Activated CD4-positive, alpha-beta T cell treated with anti-CD3 and anti-CD28 coated beads, Interleukin-2, amount 50 U/mL, for 48 hours (primary cell): ENCODE measurements around the gene CYP19A1.

Experiments used
- DNase-seq, 2 experiments: peaks; one replicate each; pipeline ENCODE4 v3.0.0-alpha.2; 2020

CYP19A1 gene

GRCh38 chr15:51252671-51253070 is 85.7 kb downstream of the CYP19A1 start:
- DNase-seq = no peak

GRCh38 chr15:51251556-51251955 is 86.8 kb downstream of the CYP19A1 start:
- no peak for DNase-seq

- no peak for DNase-seq
Measured at GRCh38 chr15:51250217-51251011, 88.0 kb downstream of the CYP19A1 start.

- DNase-seq = no peak
Measured at GRCh38 chr15:51245628-51246027, 92.8 kb downstream of the CYP19A1 start.

GRCh38 chr15:51244423-51244869 is 94.0 kb downstream of the CYP19A1 start:
- DNase-seq = no peak

- no peak for DNase-seq
Measured at GRCh38 chr15:51243774-51244173, 94.6 kb downstream of the CYP19A1 start.

- DNase-seq = no peak
Measured at GRCh38 chr15:51240066-51240465, 98.3 kb downstream of the CYP19A1 start.

- DNase-seq = no peak
Measured at GRCh38 chr15:51237816-51238215, 100.6 kb downstream of the CYP19A1 start.

GRCh38 chr15:51234176-51234927 is 104.0 kb downstream of the CYP19A1 start:
- DNase-seq = no peak

GRCh38 chr15:51232581-51232980 is 105.8 kb downstream of the CYP19A1 start:
- DNase-seq = no peak

- DNase-seq = no peak
Measured at GRCh38 chr15:51229907-51230330, 108.5 kb downstream of the CYP19A1 start.

- peak; percentile 3 to 6 for DNase-seq
Measured at GRCh38 chr15:51227940-51228732, 110.3 kb downstream of the CYP19A1 start.

- no peak for DNase-seq
Measured at GRCh38 chr15:51226576-51227210, 111.7 kb downstream of the CYP19A1 start.

GRCh38 chr15:51224428-51224827 is 114.0 kb downstream of the CYP19A1 start:
- DNase-seq = no peak

GRCh38 chr15:51223771-51224229 is 114.6 kb downstream of the CYP19A1 start:
- no peak for DNase-seq

GRCh38 chr15:51218299-51218938 is 120.0 kb downstream of the CYP19A1 start:
- DNase-seq = no peak

- no peak for DNase-seq
Measured at GRCh38 chr15:51212909-51213308, 125.5 kb downstream of the CYP19A1 start.

GRCh38 chr15:51212239-51212638 is 126.2 kb downstream of the CYP19A1 start:
- DNase-seq = no peak

GRCh38 chr15:51205050-51205975 is 133.1 kb downstream of the CYP19A1 start:
- no peak for DNase-seq

GRCh38 chr15:51203797-51204196 is 134.6 kb downstream of the CYP19A1 start:
- no peak for DNase-seq

GRCh38 chr15:51202783-51203182 is 135.6 kb downstream of the CYP19A1 start:
- no peak for DNase-seq
